IPS-18c (cell line): ENCODE measurements around the gene SLC6A13.
"Not testable (repeated sequence)": the region's sequence is repeated elsewhere in the genome, so short reads cannot be mapped to it uniquely, and the experiment has no call there.

Experiments used
- H3K4me3 ChIP-seq: 2 replicates; pipeline ENCODE4 v1.7.0; 2013; ENCODE audit warnings: low read depth, mild to moderate bottlenecking, low read length, moderate library complexity; ENCODE audit not compliant: insufficient read depth
- H3K9me3 ChIP-seq: one replicate; pipeline ENCODE4 v1.6.1; 2013; ENCODE audit warnings: mild to moderate bottlenecking, low read length, moderate library complexity; ENCODE audit not compliant: control insufficient read depth, insufficient read depth

SLC6A13 gene

GRCh38 chr12:262817-263216 lies at the start of gene SLC6A13:
SLC6A13 (minus strand) TSS chr12:262836; CDS start chr12:260052, 2,784 bp downstream.
- H3K4me3 ChIP-seq, result no peak within 1 kb of the TSS
- no peaks in the 10 kb centered on the region for H3K9me3 ChIP-seq

- Histone ChIP-seq H3K4me3 (no peak overlapping the region), H3K9me3 (no peaks in the 10 kb centered on the region)
These were observed 45.9 kb upstream of the SLC6A13 start for GRCh38 chr12:308511-308910.

GRCh38 chr12:307406-307805 lies 44.8 kb upstream of the SLC6A13 start:
- H3K4me3 ChIP-seq, result no peak overlapping the region
- no peaks in the 10 kb centered on the region for H3K9me3 ChIP-seq

GRCh38 chr12:304805-305204 lies 42.2 kb upstream of the SLC6A13 start:
- H3K4me3 ChIP-seq, result no peak overlapping the region
- no peaks in the 10 kb centered on the region for H3K9me3 ChIP-seq

GRCh38 chr12:302766-303165 lies 40.1 kb upstream of the SLC6A13 start:
- H3K9me3 ChIP-seq, H3K4me3 ChIP-seq: not testable (repeated sequence)

- not testable (repeated sequence) for H3K9me3 ChIP-seq, H3K4me3 ChIP-seq
These were observed 37.5 kb upstream of the SLC6A13 start for GRCh38 chr12:300166-300565.

GRCh38 chr12:299511-299910 lies 36.9 kb upstream of the SLC6A13 start:
- not testable (repeated sequence) for H3K4me3 ChIP-seq, H3K9me3 ChIP-seq

GRCh38 chr12:298059-298458 lies 35.4 kb upstream of the SLC6A13 start:
- H3K4me3 ChIP-seq, H3K9me3 ChIP-seq: not testable (repeated sequence)

GRCh38 chr12:295132-295531 lies 32.5 kb upstream of the SLC6A13 start:
- Histone ChIP-seq H3K9me3 (no peaks in the 10 kb centered on the region), H3K4me3 (no peak overlapping the region)

GRCh38 chr12:293199-293598 lies 30.6 kb upstream of the SLC6A13 start:
- no peak overlapping the region for H3K4me3 ChIP-seq
- no peaks in the 10 kb centered on the region for H3K9me3 ChIP-seq

- H3K4me3 ChIP-seq, result no peak overlapping the region
- no peaks in the 10 kb centered on the region for H3K9me3 ChIP-seq
These were observed 29.6 kb upstream of the SLC6A13 start for GRCh38 chr12:292186-292585.

GRCh38 chr12:291153-291723 lies 28.6 kb upstream of the SLC6A13 start:
- no peaks in the 10 kb centered on the region for H3K9me3 ChIP-seq

GRCh38 chr12:288687-289086 lies 26.1 kb upstream of the SLC6A13 start:
- H3K9me3 ChIP-seq, result no peaks in the 10 kb centered on the region
- no peak overlapping the region for H3K4me3 ChIP-seq

More at GRCh38 chr12:291153-291723, 28.6 kb upstream of the SLC6A13 start:
- H3K4me3 ChIP-seq, result no peak overlapping the region

GRCh38 chr12:286531-287300 lies 24.1 kb upstream of the SLC6A13 start:
- Histone ChIP-seq H3K9me3 (no peaks in the 10 kb centered on the region), H3K4me3 (no peak overlapping the region)

- no peaks in the 10 kb centered on the region for H3K9me3 ChIP-seq
- no peak overlapping the region for H3K4me3 ChIP-seq
These were observed 15.4 kb upstream of the SLC6A13 start for GRCh38 chr12:278046-278445.

- Histone ChIP-seq H3K4me3 (no peak overlapping the region), H3K9me3 (no peaks in the 10 kb centered on the region)
These were observed 13.2 kb upstream of the SLC6A13 start for GRCh38 chr12:275812-276211.

GRCh38 chr12:273382-273781 lies 10.7 kb upstream of the SLC6A13 start:
- no peak overlapping the region for H3K4me3 ChIP-seq
- H3K9me3 ChIP-seq, result no peaks in the 10 kb centered on the region

GRCh38 chr12:272942-273341 lies 10.3 kb upstream of the SLC6A13 start:
- Histone ChIP-seq H3K9me3 (no peaks in the 10 kb centered on the region), H3K4me3 (no peak overlapping the region)

- Histone ChIP-seq H3K9me3 (no peaks in the 10 kb centered on the region), H3K4me3 (no peak overlapping the region)
These were observed 8.5 kb upstream of the SLC6A13 start for GRCh38 chr12:271161-271560.
